Astrocyte of the cerebellum (primary cell): ENCODE results near the gene ABLIM2.

ENCODE experiments used
- DNase-seq: peaks from one replicate; pipeline ENCODE4 v3.0.0-alpha.2; 2011; ENCODE audit warnings: low read depth
- H3K4me3 ChIP-seq: 2 replicates; pipeline ENCODE4 v1.5.1; 2011; ENCODE audit warnings: mild to moderate bottlenecking, low read depth, low read length, moderate library complexity
- CTCF ChIP-seq: IDR thresholded peaks from 2 replicates; pipeline ENCODE4 v1.5.1; 2012; ENCODE audit warnings: low read length, low read depth, moderate library complexity, mild to moderate bottlenecking; ENCODE audit errors: missing control alignments
- in situ Hi-C: cut with HindIII; loops from 2 replicates; pipeline ENCODE4 v1.10.0; 2017; ENCODE audit warnings: low sequenced_read_pairs

The ABLIM2 gene

GRCh38 chr4:7941111-7941964, 217.3 kb downstream of the ABLIM2 start:
- TF ChIP-seq CTCF, result no peak

GRCh38 chr4:7939377-7940108, 219.1 kb downstream of the ABLIM2 start, which contains the start of gene AFAP1:
TSS of gene AFAP1 (minus strand) at chr4:7939861. CDS start at chr4:7872078, 67,783 bp downstream.
- H3K4me3 ChIP-seq, result peak within 1 kb of the TSS; percentile 93
- TF ChIP-seq CTCF, result no peak
- in situ Hi-C loops, result loop anchor here (5.0 kb wide), 1 partner anchor 97 kb away; no protein-coding TSS in a partner anchor
- peak; percentile 57 for DNase-seq

More at GRCh38 chr4:7941111-7941964, 217.3 kb downstream of the ABLIM2 start:
- no peak overlapping the region for H3K4me3 ChIP-seq
- in situ Hi-C loops, result no loop called here
- DNase-seq, result no peak

- in situ Hi-C loops, result loop anchor here (5.0 kb wide), 1 partner anchor 96 kb away; no protein-coding TSS in a partner anchor
These were observed 219.8 kb downstream of the ABLIM2 start for GRCh38 chr4:7938609-7939376.

GRCh38 chr4:7938266-7938608, 220.4 kb downstream of the ABLIM2 start:
- peak overlapping the region; percentile 93 for H3K4me3 ChIP-seq
- TF ChIP-seq CTCF, result no peak
- in situ Hi-C loops, result loop anchor here (5.0 kb wide), 1 partner anchor 96 kb away; no protein-coding TSS in a partner anchor
- no peak for DNase-seq

More at GRCh38 chr4:7938609-7939376, 219.8 kb downstream of the ABLIM2 start:
- no peak for DNase-seq
- H3K4me3 ChIP-seq, result peak overlapping the region; percentile 93
- no peak for TF ChIP-seq CTCF

GRCh38 chr4:7937006-7937405, 221.6 kb downstream of the ABLIM2 start:
- peak overlapping the region; percentile 93 for H3K4me3 ChIP-seq
- DNase-seq, result no peak
- in situ Hi-C loops, result loop anchor here (5.0 kb wide), 1 partner anchor 95 kb away; no protein-coding TSS in a partner anchor
- TF ChIP-seq CTCF, result no peak
